ENCODE measurements around the gene PIK3AP1. TPM values are rescaled to one million over a fixed set of nuclear protein-coding genes. Genes with fewer than 3 reads are reported as not detected.

PIK3AP1 gene
- total and polyA plus RNA-seq, 2 of the 13 experiments (the other 11 are each of a cell fraction or from before 2014, with no cell fraction given) = 3.6 to 13.8 TPM

GRCh38 chr10:96673318-96674099 is 46.8 kb downstream of the PIK3AP1 start (continued):
- peak; percentile 78 for TF ChIP-seq PATZ1 (CRISPR knock-in tag; IDR thresholded peaks at IDR 0.05)
- no peak for TF ChIP-seq PAF1 (CRISPR knock-in tag; IDR thresholded peaks at IDR 0.05)
- no peak for TF ChIP-seq DR1 (CRISPR knock-in tag; IDR thresholded peaks at IDR 0.05)
- TF ChIP-seq RORA (CRISPR knock-in tag; IDR thresholded peaks at IDR 0.05) = no peak
- no peak for TF ChIP-seq ZNF138 (CRISPR knock-in tag; IDR thresholded peaks at IDR 0.05; ENCODE audit: low read depth)
- TF ChIP-seq DRAP1 (CRISPR knock-in tag; IDR thresholded peaks at IDR 0.05) = 0 out of 2 replicates have a peak, but pooled peaks have one; percentile 40
- no peak for TF ChIP-seq KLF16 (CRISPR knock-in tag; IDR thresholded peaks at IDR 0.05)
- TF ChIP-seq ZBTB37 (CRISPR knock-in tag; IDR thresholded peaks at IDR 0.05) = no peak
- TF ChIP-seq SRSF1 (optimal IDR thresholded peaks at IDR 0.05; ENCODE audit: low read depth, low read length) = no peak
- no peak; the same call in 1 of the 2 replicates for TF ChIP-seq ZHX2 (IDR thresholded peaks at IDR 0.05; ENCODE audit: low read depth)
- no peak for TF ChIP-seq ZHX2 (CRISPR knock-in tag; IDR thresholded peaks at IDR 0.05; ENCODE audit: borderline replicate concordance)
- TF ChIP-seq ZNF567 (CRISPR knock-in tag; IDR thresholded peaks at IDR 0.05; ENCODE audit: borderline replicate concordance) = no peak
- TF ChIP-seq ZNF512 (CRISPR knock-in tag; IDR thresholded peaks at IDR 0.05) = no peak
